GM19324 (cell line): ENCODE measurements around the gene DBX1.
"Not testable (repeated sequence)": the region's sequence is repeated elsewhere in the genome, so short reads cannot be mapped to it uniquely, and the experiment has no call there.

ENCODE experiments used
- ATAC-seq: cut with Tn5 transposase; IDR thresholded peaks from one replicate; pipeline ENCODE4 v1.9.1; 2021; ENCODE audit warnings: mild to moderate bottlenecking, moderate library complexity; ENCODE audit not compliant: unreplicated experiment, low FRiP score

The DBX1 gene

DNA sequence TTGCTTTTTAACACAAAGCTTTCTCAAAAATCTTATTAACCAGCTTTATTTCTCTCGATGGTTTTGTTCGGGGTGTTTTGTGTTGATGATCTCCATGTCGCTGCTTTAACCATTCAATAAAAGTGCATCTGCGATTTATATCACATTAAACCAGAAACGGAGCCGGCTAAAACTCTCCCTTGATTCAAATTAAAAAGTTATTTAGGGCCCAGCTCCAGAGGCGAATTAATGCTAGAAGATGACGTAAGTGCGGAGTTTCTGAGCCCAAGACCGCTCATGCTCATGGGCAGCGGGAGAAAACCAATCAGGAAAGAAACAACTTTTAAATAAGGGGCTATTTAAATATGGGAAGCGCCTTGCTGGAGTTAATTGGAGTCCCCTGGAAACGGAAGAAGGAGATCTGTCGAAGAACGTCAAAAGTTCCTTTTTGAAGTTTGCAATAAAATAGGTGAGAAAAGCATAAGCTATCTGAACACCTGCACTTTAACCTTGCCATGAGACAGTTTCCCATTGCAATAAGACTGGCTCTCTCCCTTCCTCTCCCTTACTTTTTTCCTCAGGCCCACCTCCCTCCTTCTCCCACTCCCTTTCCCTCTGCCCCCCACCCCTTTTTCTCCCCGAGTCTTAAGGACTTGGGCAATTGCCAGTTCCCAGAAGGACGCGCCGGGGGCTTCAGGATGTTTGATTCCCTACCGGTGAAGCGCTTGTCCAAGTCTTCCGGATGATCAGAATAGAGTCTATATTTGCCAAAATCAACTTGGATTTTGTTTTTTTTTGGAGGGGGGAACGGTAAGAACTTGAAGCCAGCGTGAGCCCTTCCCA lies 1.9 kb upstream of the DBX1 start:
- no peak for ATAC-seq

DNA sequence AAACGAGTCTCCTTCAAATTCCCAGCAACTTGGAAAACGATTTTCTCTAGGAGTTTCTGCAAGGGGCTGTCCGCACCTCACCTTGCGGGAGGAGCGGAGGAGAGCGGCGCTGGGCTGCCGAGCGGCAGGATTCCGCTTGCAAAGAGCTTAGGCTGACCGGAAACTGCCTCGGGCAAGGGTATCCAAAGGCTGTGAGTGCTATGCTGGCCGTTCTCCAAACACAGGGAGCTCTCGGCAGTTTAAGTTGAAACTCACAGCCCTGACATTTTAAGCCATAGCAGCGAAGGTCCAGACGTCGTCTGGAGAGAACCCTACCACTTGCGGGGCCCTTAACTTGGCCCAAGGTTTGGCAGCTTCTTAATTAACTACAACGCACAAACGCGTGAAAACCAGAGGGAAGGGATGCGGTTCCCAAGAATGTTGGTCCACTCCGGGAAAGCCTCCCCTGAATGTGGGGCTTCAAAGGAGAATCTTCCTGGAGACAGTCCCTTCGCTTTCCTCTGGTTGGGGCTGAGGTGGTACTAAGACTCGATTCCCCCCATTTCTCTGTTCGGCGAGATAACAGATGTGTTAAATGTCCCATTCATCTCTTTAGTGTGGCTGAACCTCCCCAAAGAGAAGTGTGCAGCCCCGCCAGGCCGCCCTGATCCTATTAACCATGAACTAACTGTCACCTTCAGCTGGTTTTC lies 1.1 kb upstream of the DBX1 start:
- no peak for ATAC-seq

DNA sequence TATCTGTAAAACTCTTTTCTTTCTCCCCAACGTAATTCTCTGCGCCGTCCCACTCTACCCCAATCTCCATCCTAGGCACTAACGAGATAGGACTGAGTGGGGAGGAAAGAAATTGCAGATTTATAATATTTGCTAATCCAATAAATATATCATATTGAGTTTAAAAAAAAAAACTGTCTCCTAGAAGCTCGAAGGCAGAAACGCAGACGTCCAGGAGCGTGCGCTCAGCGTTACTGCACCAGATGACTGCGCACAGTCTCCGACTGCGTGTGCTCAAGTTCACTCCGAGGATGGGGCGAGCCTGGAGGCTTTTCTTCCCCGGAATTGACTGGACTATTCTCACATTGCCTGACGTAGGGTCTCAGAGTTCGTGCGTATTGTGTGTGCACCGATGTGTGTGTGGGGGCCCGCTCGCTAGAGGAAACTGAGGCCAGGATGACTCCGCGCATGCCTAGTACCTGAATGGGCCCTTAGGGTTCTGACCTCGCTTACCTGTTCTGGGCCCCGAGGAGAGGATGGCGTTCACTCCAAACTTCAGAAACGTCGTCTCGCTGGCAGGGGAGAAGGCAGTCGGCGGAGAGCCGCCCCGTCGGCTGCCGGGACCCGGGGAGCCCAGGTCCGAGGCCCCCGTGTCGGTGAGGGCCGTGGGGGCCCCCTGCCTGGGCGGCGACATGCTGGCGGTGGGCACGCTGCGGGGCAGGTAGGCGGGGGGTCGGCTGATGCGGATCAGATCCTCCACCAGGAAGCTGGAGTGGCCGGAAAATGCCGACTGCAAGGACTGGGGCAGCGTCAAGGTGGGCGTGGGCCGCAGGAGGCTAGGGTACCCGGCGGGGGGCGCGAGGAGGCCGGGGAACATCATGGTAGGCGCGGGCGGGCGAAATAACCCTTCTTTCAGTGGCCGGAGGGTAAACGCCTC lies 551 bp downstream of the DBX1 start:
- no peak for ATAC-seq

DNA sequence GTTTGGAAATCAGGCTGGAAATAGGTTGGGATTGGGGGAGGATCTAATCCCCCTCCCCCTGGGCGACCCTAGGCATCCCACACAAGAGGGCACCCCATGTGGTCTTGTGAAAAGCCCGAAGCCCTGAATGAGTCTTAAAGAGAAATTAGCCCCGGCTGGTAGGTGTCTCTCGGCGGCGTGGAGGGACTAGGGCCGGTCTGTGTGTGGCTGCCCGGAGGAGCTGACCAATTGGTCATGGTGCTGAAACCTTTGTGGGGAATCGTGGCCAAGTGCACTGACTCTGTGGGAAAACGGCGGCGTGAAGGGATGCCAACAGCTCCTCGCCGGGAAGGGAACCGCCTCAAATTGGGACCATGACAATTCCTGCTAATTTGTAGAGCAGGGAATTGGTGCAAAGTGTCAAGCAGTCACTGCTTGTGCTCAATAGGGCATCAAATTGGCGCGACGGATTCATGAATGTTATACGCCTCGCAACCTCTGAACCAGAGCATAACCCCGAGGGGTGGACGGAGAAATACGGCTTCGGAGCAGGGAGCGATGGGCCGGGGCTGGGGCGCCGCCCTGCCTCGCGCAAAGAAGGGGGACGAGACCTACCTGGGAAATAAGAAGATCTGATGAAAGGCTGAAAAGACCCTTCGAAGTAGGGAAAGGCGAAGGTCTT lies 1.5 kb downstream of the DBX1 start:
- ATAC-seq = no peak

DNA sequence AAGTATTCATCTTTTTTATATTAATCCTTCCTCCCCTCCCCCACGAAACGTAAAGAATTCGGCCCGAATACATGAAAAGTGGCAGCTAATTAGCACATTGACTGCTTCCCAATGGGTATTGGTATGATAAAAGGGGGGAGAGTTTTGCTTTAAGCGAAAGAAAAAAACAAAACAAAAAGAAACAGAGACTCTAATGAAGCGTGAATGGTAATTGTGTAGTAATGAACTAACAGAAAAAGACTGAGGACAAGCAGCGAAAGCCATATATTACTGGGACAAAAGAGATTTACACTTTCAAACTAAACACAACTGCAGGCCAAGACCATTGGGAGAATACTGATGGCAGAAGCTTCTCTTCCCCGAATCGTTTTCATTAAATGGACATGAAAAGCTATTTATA lies 2.5 kb downstream of the DBX1 start:
- no peak for ATAC-seq

DNA sequence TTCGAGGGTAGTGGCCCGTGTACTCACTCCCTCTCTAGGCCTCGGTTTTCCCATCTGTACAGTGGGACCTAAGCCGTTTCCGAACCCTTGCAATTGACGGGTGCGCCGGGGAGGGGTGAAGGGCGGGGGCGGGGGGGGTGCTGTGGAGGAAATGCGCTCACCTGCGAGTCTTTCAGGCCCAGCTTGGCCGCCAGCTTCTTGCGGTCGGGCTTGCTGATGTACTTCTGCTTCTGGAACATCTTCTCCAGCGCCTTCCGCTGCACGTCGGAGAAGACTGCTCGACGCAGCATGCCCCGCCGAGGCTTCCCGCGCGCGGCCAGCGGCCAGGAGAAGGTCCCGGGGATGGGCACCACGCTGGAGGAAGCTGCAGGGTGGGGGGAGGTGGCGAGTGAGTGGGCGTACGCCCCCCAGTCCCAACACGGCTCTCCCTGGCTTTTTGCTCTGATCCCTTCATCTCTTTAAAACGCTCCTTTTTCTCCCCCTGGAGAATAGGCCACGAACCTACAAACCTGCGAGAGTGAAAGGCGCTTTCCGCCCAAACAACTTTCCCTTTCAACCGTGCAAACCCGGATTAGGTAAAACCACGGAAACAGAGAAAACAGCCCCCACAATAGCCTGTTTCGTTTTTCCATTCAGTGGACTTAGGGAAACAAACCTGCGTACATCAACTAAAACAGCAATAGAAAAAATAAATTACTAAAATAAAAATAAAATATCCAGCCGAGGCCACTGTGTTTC lies 3.2 kb downstream of the DBX1 start:
- ATAC-seq = no peak

DNA sequence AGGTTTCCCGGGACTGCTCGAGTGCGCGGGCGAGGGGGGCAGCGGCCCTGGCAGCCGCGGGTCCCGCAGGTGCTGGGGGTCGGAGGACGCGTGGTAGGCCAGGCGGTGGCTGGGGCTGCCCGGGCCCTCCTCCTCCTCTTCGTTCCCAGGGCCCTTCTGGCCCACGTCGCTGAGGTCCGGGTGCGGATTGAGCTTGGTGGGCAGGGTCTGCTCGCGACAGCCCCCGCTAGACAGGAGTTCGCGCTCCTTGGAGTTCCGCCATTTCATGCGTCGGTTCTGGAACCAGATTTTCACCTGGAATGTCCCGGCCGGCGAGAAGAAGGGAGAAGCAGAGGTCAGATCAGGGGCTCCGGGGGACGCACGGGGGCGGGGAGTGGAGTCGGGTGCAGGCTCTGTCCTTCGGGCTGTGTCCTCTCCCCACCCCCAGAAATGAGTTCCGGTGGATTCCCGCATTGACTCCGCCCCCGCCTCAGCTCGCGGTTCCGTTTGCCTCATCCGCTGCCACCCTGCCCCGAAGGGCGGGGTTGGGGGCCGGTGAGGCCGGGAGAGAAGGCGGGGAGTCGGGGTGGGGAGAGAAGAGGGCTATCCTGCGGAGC lies 3.9 kb downstream of the DBX1 start:
- no peak for ATAC-seq

DNA sequence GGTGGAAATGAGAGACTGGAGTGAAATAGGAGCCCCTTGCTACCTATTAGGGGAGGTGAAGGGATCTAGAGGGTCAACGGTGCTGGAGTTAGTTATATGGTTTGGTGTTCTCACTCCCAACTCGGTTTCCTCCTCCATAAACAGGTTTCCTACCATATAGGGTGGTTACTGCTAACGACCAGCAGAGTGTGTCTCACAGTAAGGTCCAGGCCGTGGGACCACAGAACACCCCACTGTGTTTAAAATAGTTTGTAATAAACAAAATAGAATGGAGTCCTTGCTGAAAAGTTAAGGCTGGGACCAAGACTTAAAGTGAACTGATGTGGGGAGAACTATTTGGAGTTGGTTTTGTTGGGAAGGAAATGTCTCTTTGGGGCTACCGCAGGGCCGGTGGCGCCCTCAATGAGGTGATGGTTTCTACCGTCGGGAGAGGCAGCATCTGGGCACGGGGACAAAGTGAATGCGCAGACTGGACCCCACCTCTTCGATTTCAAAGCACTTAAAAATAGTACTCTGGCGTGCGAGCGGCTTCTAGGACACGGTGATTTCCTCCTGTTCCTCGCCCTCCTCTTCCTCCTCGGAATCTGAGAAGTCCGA lies 4.5 kb downstream of the DBX1 start:
- ATAC-seq = no peak

DNA sequence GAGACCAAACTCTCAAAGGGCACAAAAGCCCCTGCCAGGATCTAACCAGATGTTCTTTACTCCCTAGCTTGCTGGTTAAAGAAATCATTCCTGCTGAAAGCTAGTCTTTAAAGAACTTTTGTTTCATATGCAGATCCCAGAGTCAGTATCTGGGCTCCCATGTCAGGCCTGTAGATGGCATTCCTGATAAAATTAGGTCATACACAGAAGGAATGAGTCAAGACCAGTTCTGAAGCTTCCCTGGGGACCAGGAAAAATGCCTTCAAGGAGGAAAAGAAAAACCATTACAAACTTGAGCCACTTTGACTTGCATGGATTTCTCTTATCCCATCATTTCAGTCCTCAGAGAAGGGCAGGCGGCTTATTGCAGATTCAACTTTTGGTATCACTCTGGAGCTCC lies 5.9 kb downstream of the DBX1 start:
- ATAC-seq = no peak

DNA sequence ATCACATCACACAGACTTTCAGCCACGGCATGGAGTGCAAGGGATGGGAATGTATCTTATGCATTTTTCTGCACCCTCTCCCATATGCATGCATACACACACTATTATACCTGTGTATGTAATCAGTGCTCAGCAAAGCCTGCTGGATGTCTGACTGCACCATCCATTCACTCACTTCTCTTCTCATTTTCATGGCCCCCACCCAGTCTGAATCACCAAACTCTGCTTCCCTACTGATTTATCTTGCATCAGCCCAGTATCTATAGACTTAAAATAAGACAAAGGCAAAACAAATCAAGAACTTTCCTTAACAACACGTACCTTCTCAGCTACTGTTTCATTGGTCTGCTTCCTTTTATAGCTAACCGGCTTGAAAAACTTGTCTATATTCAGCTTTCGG lies 21.6 kb downstream of the DBX1 start:
- no peak for ATAC-seq

DNA sequence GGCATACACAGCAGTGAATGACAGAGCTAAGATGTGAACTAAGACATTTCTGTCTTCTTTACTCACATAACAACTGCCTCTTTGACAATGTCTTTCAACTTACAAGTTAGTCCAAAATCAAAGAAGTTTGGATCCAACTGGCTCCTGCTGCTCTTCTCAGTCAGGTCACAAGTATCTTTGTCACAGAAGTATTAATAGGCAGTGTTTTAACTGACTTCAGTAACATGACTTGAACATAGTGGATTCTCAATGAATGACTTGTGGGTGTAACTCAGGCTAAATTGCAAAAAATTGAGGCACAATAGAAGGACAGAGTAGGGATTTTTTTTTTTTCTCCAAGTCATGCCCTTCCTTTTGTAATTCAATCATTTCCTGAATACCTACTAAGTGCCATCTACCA lies 22.6 kb downstream of the DBX1 start:
- no peak for ATAC-seq

DNA sequence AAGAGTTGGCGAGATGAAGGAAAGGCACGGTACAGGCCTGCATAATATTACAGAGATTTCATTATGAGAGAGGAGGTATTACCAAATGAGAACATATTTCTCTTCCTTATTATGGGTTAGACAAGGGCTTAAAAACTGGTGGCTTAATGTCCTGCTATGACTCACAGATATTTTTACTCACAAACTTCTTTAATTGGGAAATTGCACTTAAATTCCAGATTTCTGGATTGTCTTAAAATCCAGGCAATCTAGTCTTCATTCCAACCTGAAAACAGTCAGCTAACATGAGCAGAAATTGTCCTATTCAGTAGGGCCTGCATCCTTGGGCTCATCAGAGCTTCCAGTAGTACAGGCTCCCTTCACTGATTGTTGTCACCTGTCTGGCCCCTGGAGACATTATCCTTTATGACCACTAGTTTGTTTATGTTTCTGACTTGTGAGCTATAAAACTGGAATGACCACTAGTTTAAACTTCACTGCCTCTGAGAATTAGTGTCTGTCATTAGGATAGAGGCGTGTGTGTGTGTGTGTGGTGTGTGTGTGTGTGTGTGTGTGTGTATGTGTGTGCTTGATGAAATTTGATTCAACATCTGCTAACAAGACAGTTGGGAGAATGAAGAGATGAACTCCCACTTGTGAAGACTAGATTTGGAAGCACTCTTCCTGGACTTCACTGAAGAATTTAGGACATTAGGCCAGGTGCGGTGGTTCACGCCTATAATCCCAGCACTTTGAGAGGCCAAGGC lies 25.1 kb downstream of the DBX1 start:
- ATAC-seq = no peak

DNA sequence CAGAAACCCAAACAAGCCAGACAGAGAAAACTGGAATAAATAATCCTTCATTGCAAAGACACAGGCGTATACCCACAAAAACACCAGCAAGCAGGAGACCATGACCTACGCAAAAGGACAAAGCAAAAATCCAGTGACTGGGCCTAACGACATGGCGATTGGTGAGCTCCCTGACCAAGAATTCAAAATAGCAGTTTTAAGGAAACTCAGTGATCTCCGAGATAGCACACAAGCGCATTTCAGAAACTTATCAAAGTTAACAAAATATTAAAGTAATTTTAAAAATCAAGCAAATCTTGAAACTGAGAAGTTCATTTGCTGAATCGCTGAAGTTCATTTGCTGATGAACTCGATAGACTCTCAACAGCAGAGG lies 27.6 kb downstream of the DBX1 start:
- no peak for ATAC-seq

DNA sequence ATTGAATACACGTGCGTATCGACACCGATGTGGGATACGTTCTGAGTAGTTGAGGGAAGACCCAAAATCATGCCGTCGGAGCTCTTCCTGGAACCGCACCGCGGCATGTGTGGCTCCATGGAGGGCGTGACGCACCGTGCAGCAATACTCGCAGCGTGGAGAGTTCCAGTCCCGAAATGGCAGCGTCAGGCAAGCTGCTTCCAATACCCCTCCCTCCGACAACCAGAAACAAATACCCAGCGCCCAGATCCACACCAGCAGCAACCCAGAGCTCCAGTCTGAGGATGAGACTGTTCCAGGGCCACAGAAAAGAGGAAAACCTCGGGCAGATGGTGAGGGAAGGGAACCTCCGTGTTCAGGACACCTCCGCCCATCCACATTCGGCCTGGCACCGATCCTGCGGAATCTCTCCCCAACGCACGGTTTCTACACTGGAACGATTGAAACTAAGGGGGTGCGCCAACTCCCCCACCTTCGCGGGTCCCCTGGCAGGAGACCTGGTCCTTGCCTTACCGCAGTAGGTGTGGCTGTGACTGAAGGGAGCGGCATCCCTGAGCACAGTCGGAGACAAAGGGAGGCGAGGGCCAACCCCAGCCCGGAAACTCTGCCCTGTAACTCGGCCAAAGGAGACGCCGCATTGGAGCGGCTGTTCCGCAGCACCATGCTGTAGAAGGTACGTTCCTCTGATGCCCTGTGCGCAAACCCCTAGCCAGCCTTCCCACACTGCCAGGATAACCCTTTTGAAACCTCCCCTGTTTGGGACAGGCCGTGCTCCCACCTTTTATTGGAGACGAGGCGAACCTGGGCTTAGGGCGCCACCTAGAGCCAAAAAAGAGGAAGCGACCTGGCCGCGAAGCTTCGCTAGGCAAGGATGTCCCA lies 28.2 kb downstream of the DBX1 start:
- ATAC-seq = no peak

DNA sequence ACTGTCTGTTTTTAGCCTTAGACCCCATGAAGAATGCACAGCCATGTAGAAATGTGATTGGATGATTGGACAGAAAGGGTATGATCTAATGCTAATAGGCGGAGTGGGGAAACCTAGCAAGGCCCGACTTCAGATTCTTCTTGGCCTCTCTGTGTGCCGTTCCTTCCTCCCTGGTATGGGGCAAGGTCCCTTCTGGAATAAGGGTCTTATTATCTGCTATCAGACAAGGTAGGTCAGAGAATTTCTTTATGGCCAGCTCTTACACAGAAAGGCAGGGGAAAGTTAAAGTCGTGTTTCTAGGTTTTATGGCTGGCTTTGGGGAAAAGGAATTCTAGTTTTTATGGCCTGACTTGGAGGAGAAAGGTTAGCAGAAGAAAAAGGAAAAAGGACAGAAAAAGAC lies 30.6 kb downstream of the DBX1 start:
- no peak for ATAC-seq

DNA sequence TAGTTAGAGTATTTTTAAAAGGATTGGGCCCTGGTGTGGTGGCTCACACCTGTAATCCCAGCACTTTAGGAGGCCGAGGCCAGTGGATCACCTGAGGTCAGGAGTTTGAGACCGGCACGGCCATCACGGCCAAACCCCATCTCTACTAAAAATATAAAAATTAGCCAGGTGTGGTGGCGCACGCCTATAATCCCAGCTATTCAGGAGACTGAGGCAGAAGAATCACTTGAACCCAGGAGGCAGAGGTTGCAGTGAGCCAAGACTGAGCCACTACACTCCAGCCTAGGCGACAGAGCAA lies 31.8 kb downstream of the DBX1 start:
- ATAC-seq = not testable (repeated sequence)

DNA sequence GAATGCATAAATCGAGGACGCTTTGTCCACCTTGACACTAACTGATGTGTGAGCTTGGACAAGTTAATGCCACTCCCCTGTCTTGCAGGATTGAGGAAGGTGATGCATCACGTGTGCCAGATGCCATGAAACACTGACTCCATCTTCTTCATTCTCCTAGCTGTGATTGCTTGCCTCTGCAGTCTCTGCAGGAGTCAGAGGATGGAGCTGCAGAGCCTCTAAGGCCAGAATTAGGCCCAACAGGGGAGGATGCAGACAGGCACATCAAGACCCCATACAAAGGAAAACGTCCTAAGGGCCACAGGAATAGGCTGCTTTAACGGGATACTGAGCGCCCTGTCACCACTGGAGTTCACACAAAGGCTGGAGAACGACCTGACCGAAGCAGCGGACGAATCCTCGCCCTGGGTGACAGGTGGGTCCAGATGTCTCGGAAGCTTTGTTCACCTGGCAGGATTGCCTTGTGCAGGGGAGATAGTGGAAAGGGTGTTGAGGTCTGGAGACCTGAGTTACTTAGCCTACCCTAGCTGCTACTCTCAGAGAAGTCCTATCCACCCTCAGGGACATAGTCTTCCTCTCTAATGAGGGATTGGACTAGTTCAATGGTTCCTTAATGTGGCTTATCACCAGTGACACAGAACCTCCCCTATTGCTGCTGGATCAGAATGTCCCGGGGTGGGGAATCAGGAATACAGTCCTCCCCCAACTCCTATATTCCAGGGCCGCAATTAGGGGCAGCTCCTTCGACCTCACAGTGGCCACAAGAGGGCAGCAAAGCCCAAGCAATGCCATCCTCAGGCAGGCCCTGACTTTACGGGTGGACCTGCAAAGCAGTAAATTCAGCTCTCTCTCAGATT lies 32.4 kb downstream of the DBX1 start:
- peak; percentile 63 for ATAC-seq
